Right forelimb (tissue), 1 donor: ENCODE results near the gene ESPN.
"Not testable (repeated sequence)": the region's sequence is repeated elsewhere in the genome, so short reads cannot be mapped to it uniquely, and the experiment has no call there.

ENCODE experiments used
- DNase-seq: peaks from one replicate; pipeline ENCODE4 v3.0.0-alpha.2; 2018

ESPN gene

GRCh38 chr1:6424619-6425593 lies at the start of gene ESPN:
ESPN (plus strand) TSS chr1:6424776; CDS start chr1:6424956, 180 bp downstream.
- no peak for DNase-seq

- no peak for DNase-seq
Measured at GRCh38 chr1:6378096-6378746, 46.4 kb upstream of the ESPN start.

GRCh38 chr1:6380037-6380436 lies 44.5 kb upstream of the ESPN start:
- DNase-seq, result no peak

GRCh38 chr1:6384135-6384534 lies 40.4 kb upstream of the ESPN start:
- DNase-seq, result no peak

GRCh38 chr1:6384962-6385361 lies 39.6 kb upstream of the ESPN start:
- DNase-seq, result peak; percentile 58

- peak; percentile 54 for DNase-seq
Measured at GRCh38 chr1:6385488-6386191, 38.9 kb upstream of the ESPN start.

GRCh38 chr1:6386371-6386949 lies 38.1 kb upstream of the ESPN start:
- DNase-seq, result no peak

GRCh38 chr1:6389971-6390370 lies 34.6 kb upstream of the ESPN start:
- no peak for DNase-seq

- no peak for DNase-seq
Measured at GRCh38 chr1:6391951-6392808, 32.4 kb upstream of the ESPN start.

- no peak for DNase-seq
Measured at GRCh38 chr1:6392809-6393399, 31.7 kb upstream of the ESPN start.

GRCh38 chr1:6393400-6394187 lies 31.0 kb upstream of the ESPN start, which contains the start of gene ACOT7:
ACOT7 (minus strand) TSS chr1:6393767; CDS start chr1:6393399, 368 bp downstream.
- peak; percentile 95 for DNase-seq

GRCh38 chr1:6395130-6395529 lies 29.4 kb upstream of the ESPN start:
- not testable (repeated sequence) for DNase-seq

- not testable (repeated sequence) for DNase-seq
Measured at GRCh38 chr1:6395781-6396244, 28.8 kb upstream of the ESPN start.

- no peak for DNase-seq
Measured at GRCh38 chr1:6396998-6397397, 27.6 kb upstream of the ESPN start.

GRCh38 chr1:6397844-6398441 lies 26.6 kb upstream of the ESPN start:
- DNase-seq, result no peak

- DNase-seq, result no peak
Measured at GRCh38 chr1:6399294-6399693, 25.3 kb upstream of the ESPN start.

GRCh38 chr1:6401673-6402072 lies 22.9 kb upstream of the ESPN start:
- no peak for DNase-seq

GRCh38 chr1:6408023-6408422 lies 16.6 kb upstream of the ESPN start:
- DNase-seq, result no peak

GRCh38 chr1:6409053-6409452 lies 15.5 kb upstream of the ESPN start:
- DNase-seq, result no peak

GRCh38 chr1:6409733-6410132 lies 14.8 kb upstream of the ESPN start:
- no peak for DNase-seq
